ENCODE measurements around the gene GALNT7.

Gene GALNT7

GRCh38 chr4:173237152-173237551, 68.5 kb downstream of the GALNT7 start:
- DNase-seq (ENCODE audit: low spot score) = no peak

GRCh38 chr4:173237762-173238161, 69.2 kb downstream of the GALNT7 start:
- DNase-seq (ENCODE audit: low spot score) = no peak

GRCh38 chr4:173240696-173241095, 72.1 kb downstream of the GALNT7 start:
- DNase-seq (ENCODE audit: low spot score) = no peak

- DNase-seq (ENCODE audit: low spot score) = no peak
These were observed 74.0 kb downstream of the GALNT7 start for GRCh38 chr4:173242466-173243250.

GRCh38 chr4:173243321-173243720, 74.7 kb downstream of the GALNT7 start:
- DNase-seq (ENCODE audit: low spot score) = peak; percentile 39

- DNase-seq (ENCODE audit: low spot score) = no peak
These were observed 75.5 kb downstream of the GALNT7 start for GRCh38 chr4:173243917-173244658.

GRCh38 chr4:173245952-173246351, 77.3 kb downstream of the GALNT7 start:
- no peak for DNase-seq (ENCODE audit: low spot score)

- DNase-seq (ENCODE audit: low spot score) = no peak
These were observed 78.1 kb downstream of the GALNT7 start for GRCh38 chr4:173246719-173247118.

GRCh38 chr4:173247321-173247720, 78.7 kb downstream of the GALNT7 start:
- DNase-seq (ENCODE audit: low spot score) = no peak

- no peak for DNase-seq (ENCODE audit: low spot score)
These were observed 80.1 kb downstream of the GALNT7 start for GRCh38 chr4:173248690-173249089.

GRCh38 chr4:173252024-173252935, 83.7 kb downstream of the GALNT7 start:
- DNase-seq (ENCODE audit: low spot score) = peak; percentile 68

- no peak for DNase-seq (ENCODE audit: low spot score)
These were observed 85.0 kb downstream of the GALNT7 start for GRCh38 chr4:173253561-173253960.

- no peak for DNase-seq (ENCODE audit: low spot score)
These were observed 86.0 kb downstream of the GALNT7 start for GRCh38 chr4:173254646-173255045.

- no peak for DNase-seq (ENCODE audit: low spot score)
These were observed 88.2 kb downstream of the GALNT7 start for GRCh38 chr4:173256825-173257224.

- DNase-seq (ENCODE audit: low spot score) = peak; percentile 58
These were observed 89.4 kb downstream of the GALNT7 start for GRCh38 chr4:173257732-173258717.

- DNase-seq (ENCODE audit: low spot score) = no peak
These were observed 90.3 kb downstream of the GALNT7 start for GRCh38 chr4:173258866-173259265.

- no peak for DNase-seq (ENCODE audit: low spot score)
These were observed 90.7 kb downstream of the GALNT7 start for GRCh38 chr4:173259310-173259709.

GRCh38 chr4:173261052-173261451, 92.4 kb downstream of the GALNT7 start:
- no peak for DNase-seq (ENCODE audit: low spot score)

- DNase-seq (ENCODE audit: low spot score) = no peak
These were observed 93.8 kb downstream of the GALNT7 start for GRCh38 chr4:173262375-173262774.

- no peak for DNase-seq (ENCODE audit: low spot score)
These were observed 95.6 kb downstream of the GALNT7 start for GRCh38 chr4:173264245-173264644.

- peak; percentile 51 for DNase-seq (ENCODE audit: low spot score)
These were observed 96.1 kb downstream of the GALNT7 start for GRCh38 chr4:173264684-173265185.
